HG02870 (cell line): ENCODE measurements around the gene PDCD6IP.
"Not testable (repeated sequence)": the region's sequence is repeated elsewhere in the genome, so short reads cannot be mapped to it uniquely, and the experiment has no call there.

Experiments used
- ATAC-seq: cut with Tn5 transposase; IDR thresholded peaks from one replicate; pipeline ENCODE4 v1.9.1; 2021; ENCODE audit warnings: mild to moderate bottlenecking, moderate library complexity; ENCODE audit not compliant: unreplicated experiment

Gene PDCD6IP

DNA sequence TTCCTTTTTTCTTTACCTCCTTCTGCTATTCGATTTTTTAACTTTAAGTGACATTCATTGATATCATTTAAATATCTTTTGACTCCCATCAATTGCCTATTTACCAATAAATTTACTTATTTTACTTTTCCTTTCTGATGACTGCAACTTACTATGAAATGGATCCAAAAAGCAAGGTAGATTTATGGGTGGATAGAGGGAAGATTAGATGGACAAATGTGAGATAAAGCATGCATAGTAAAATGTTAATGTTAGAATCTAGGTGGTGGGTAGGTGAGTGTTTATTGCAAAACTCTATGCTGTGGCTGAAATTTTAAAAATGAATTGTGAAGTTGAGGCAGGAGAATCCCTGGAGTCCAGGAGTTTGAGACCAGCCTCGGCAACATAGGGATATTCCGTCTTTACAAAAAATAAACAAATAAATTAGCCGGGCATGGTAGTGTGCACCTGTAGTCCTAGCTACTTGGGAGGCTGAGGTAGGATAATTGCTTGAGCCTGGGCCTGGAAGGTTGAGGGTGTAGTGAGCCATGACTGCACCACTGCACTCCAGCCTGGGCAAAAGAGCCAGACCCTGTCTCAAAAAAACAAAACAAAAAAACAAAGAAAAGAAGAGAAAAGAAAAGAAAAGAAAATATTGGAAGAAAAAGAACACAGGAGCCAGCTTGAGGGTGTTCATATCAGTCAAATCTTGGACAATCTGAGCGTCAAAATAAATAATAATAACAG, 6.1 kb upstream of the PDCD6IP start:
- no peak for ATAC-seq

DNA sequence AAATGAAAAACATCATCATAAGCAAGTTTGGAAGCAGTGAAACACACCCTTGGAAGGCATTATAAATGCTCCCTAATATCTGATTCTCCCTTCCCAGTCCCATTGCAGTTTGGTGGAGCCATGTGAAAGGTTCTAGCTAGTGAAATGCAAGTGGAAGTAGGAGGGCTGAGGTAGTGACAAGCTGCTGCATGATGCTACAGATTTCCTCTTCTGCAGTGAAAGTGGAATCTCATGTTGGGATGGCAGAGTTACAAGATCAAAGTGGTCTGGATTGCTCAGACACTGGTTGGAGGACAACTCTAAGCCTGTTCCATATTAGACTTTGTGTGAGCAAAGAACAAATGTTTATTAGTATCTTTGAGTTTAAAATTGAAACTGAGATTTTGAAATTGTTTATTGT, 3.3 kb upstream of the PDCD6IP start:
- no peak for ATAC-seq

DNA sequence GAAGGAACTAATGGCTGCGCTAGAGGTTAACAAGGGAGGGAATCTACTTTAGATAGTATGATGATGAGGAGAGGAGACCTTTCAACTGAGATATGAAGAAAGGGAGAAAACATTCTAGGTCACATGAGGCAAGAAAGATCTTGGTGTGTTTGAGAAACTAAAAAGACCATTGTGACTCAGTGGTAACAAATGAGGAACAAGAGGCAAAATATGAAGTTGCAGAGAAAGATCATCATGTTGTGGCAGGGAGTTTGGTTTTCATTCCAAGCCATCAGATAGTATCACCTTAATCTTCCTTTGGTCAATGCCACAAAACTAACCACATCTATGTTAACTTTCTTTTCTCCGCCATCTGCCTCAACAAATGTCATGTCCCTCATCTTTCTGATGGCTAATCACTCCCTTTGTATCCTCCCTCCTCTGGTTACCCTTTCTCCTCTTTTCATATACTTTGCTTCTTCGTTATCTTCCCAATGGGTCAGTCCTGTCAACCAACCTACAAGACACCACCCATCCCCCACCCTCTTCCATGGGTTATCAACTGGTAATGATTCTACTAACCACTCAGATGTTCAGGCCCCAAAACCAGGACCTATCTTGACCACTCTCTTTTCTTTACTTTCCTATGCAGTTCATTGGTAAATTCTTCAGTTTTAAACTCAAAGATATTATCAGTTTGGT, 2.4 kb upstream of the PDCD6IP start:
- no peak for ATAC-seq

DNA sequence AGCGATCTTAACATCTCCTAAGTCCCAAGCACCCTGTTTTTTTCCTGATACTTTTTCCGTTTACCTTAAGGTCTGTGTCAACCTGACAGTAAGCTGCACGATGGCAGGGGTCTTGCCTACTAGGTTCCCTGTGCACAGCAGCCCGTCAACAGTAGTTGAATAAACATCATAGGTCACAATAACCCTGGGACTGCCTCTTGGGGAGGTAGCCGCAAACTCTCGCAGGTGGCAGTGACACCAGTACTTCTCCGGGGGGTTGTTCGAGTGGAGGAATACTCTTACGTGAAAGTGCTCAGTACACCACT, 365 bp upstream of the PDCD6IP start:
- peak; percentile 35 for ATAC-seq

DNA sequence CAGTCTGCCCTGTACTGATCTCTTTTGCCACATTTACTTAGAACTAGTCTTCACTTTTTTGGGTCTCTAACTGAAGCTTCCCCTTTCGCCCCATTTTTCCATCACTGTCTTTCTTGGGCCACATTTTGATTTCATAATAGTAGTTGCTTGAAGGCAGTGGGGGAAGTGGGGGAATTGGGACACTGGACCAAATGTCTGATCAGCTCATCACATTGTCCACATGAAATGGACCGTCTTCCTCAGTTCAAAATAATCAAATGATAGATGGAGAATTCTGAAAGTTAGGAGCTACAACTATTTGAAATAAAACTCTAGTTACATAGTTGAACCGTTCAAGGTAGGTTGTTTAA, 747 bp downstream of the PDCD6IP start:
- no peak for ATAC-seq

DNA sequence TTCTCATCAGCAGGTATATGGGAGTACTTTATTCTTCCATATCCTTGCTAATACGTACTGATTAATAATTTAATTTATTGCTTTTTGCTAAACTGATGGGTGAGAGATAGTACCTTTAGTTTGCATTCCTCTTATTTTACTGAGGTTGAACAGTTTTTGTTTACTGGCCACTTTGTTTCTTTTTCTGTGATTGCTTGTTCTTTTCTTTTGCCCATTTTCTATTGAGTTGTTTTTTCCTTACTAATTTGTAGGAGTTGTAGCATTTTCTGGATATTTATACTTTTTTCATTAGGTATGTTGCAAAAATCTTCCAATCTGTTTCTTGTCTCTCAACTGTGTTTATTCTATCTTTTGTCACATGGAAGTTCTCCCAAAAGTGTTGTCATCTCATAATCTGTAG, 4.8 kb downstream of the PDCD6IP start:
- no peak for ATAC-seq

DNA sequence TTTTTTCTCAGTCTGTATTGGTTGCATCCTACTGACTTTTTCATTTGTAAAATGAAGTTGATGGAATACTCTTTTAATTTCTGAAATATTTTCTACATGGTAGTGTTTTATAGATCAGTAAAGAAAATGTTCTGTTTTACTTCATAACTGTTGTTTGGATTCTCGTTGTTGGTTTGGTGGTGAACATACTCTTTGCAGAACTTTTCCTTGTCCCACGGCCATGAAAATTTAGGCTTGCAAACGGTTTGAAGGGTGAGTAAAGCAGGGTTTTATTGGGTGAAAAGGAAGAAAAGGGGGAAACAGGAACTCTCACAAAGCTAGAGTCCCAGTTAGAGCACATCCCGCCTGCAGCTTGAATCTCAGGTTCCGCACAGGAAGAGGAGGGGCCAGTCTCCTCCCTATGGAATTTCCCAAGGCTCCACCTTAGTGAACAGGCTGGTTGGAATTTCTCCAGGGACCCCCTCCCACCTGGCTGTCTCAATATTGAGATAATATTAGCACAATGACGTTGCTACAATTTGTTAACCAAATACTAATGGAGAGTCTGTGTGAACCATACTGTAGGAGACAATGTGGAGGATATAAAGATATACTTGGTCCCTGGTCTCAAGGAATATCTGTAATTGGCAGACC, 5.6 kb downstream of the PDCD6IP start:
- ATAC-seq = no peak

- ATAC-seq = no peak
Measured at GRCh38 chr3:33807191-33807590, 8.8 kb downstream of the PDCD6IP start.

DNA sequence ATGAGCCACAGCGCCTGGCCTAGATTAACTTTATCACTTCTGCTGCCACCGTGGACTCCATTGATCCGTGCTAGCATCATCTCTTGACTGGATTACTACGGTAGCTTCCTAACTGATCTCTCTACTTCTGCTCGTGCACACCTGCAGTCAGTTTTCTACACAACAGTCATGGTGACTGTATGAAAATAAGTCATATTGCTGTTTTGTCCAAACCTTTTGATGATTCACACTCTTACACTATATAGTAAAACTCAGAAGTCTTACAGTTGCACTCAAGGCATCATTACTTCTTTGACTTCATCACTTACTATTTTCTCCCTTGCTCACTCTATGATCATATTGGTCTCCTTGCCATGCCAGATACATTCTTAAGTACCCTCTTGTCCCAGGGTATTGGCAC, 10.1 kb downstream of the PDCD6IP start:
- ATAC-seq = no peak

DNA sequence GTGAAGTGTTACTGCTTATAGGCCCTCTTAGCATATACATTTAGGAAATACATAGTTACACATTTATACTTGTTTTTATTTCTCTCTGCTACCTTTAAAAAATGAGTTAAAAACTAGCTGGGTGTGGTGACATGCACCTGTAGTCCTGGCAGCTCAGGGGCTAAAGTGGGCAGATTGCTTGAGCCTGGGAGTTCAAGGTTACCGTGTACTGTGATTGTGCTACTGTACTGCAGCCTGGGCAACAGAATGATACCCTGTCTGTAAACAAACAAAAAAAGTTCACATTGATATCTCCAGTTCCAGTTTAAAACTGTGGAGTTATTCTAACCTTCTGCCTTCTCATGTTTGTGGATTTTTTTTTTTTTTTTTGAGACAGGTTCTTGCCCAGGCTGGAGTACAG, 12.1 kb downstream of the PDCD6IP start:
- no peak for ATAC-seq

DNA sequence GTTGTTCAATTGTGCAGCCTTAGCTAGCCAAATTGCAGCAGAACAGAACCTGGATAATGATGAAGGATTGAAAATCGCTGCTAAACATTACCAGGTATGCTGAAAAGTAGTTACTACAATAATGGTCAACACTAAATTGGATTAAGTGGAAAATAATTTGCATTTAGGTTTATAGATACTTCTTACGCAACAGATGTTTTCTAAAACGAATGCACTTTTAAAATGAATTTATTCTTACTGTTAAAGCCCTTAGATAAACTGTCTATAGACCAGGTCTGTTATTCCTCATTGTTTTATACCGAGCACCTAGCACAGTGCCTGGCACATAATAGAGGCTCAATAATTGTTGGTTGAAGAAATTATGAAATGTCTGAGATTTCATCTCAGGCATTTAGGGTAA, 23.6 kb downstream of the PDCD6IP start:
- no peak for ATAC-seq

- no peak for ATAC-seq
Measured at GRCh38 chr3:33823821-33824220, 25.4 kb downstream of the PDCD6IP start.

GRCh38 chr3:33825111-33825510, 26.7 kb downstream of the PDCD6IP start:
- no peak for ATAC-seq

GRCh38 chr3:33826206-33826605, 27.8 kb downstream of the PDCD6IP start:
- no peak for ATAC-seq

DNA sequence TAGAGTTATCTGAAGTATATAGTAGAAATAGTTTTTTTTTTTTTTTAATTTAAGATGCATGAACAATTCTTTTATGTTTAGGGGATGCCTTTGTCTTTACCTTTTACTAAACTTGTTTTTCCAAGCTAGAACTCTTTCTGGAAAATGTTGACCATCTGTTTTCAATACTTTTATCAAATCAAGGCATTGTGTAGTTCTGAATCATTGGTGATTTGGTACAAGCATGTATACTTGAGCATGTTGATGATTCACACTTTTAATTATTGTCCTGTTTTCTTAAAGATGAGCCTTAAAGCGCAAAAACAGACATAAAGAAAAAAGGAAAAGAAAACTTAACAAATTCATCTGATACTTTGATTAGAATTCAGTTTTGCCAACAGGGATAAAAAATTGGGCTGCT, 28.3 kb downstream of the PDCD6IP start:
- ATAC-seq = no peak

- ATAC-seq = no peak
Measured at GRCh38 chr3:33829720-33830119, 31.3 kb downstream of the PDCD6IP start.

DNA sequence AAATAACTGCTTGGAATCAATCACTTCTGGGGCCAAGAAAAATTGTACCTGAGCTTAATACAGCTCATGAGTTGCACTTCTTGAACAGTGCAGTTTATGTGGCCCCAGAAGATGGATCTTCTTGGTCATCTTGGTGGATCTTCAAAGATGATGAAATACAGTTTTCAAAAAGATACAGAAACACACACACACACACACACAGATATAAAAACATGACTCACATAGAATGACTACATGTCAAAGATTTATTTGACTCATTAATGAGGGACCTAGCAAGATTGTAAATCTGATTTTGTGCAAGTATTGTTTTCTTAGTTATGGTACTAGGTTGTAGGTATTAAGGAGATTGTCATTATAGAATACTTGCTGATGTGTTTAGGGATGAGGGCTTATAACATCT, 32.6 kb downstream of the PDCD6IP start:
- ATAC-seq = no peak

GRCh38 chr3:33833408-33834095, 35.1 kb downstream of the PDCD6IP start:
- no peak for ATAC-seq

- ATAC-seq = no peak
Measured at GRCh38 chr3:33834096-33834453, 35.6 kb downstream of the PDCD6IP start.

- not testable (repeated sequence) for ATAC-seq
Measured at GRCh38 chr3:33837182-33837581, 38.8 kb downstream of the PDCD6IP start.

DNA sequence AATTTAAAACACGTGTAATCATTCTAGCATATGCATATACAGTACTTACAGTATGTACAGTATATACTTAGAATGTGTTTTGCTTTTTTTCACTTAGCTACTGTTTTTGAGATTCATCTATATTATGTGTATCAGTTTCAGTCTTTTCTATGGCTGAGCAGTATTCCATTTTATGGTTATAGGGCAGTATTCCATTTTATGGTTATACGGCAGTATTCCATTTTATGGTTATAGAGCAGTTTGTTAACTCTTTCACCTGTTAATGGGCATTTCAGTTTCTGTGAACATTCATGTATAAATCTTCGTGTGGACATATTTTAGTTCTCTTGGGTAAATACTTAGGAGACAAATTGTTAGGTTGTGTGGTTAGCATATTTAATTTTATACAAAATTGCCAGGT, 40.9 kb downstream of the PDCD6IP start:
- no peak for ATAC-seq

DNA sequence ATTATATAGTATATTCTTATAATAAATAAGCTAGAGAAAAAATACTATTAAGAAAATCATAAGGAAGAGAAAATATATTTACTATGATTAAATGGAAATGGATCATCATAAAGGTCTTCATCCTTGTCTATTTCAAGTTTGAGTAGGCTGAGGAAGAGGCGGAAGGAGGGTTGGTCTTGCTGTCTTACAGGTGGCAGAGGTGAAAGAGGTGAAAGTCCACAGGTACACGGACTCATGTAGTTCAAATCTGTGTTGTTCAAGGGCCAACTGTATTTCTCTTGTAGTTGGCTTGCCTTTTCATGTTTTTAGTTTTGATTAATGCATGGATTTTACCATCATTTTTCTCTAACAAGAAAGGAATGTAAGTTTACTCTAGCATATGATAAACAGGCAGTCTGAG, 41.7 kb downstream of the PDCD6IP start:
- no peak for ATAC-seq
